MCF 10A (cell line): ENCODE measurements around the gene CAP1. TPM values are rescaled to one million over a fixed set of nuclear protein-coding genes. Genes with fewer than 3 reads are reported as not detected.

ENCODE experiments used
- BruUV-seq: library from RNA; stranded (reverse); fragments of 400-500 nt; replicated peaks from 2 replicates; lab custom pipeline; 2021; lab: Mats Ljungman, UMichigan
- CTCF ChIA-PET: fragments of 300-600 bp; sonication (Branson Sonifier 250); formaldehyde crosslinking; extraction: SDS; loops from one replicate; lab custom pipeline; 2021; ENCODE audit warnings: antibody characterized with exemption, inconsistent platforms; lab: Yijun Ruan, JAX
- POLR2A ChIA-PET: fragments of 300-600, 350-650 bp; sonication (Branson Sonifier 250); formaldehyde crosslinking; extraction: SDS; loops from one replicate; lab custom pipeline; 2020; ENCODE audit warnings: antibody characterized with exemption, inconsistent platforms; lab: Yijun Ruan, JAX
- DNase-seq: peaks from one replicate; pipeline ENCODE4 v3.0.0-alpha.2; 2018; ENCODE audit not compliant: unreplicated experiment
- H3K27ac Mint-ChIP-seq: one replicate; pipeline ENCODE4 v1.8.0; 2022; ENCODE audit warnings: mild to moderate bottlenecking, low read depth, mixed read lengths; ENCODE audit not compliant: unreplicated experiment
- H3K27me3 Mint-ChIP-seq: one replicate; pipeline ENCODE4 v1.8.0; 2022; ENCODE audit warnings: mixed read lengths; ENCODE audit not compliant: insufficient read depth, unreplicated experiment
- H3K36me3 Mint-ChIP-seq: one replicate; pipeline ENCODE4 v1.8.0; 2022; ENCODE audit warnings: mild to moderate bottlenecking, moderate library complexity, mixed read lengths; ENCODE audit not compliant: insufficient read depth, unreplicated experiment
- H3K4me1 Mint-ChIP-seq: one replicate; pipeline ENCODE4 v1.8.0; 2022; ENCODE audit warnings: mixed read lengths; ENCODE audit not compliant: insufficient read depth, unreplicated experiment
- H3K4me3 Mint-ChIP-seq: one replicate; pipeline ENCODE4 v1.8.0; 2022; ENCODE audit warnings: mild to moderate bottlenecking, moderate library complexity, mixed read lengths; ENCODE audit not compliant: unreplicated experiment
- H3K9me3 Mint-ChIP-seq: one replicate; pipeline ENCODE4 v1.8.0; 2022; ENCODE audit warnings: mixed read lengths; ENCODE audit not compliant: unreplicated experiment
- intact Hi-C: fragments of 100-400 bp; cut with micrococcal nuclease; formaldehyde crosslinking; loops from 2 replicates; pipeline ENCODE4 v1.14.1; 2022
- total RNA-seq: library from RNA; stranded (reverse); gene quantifications from 2 replicates; pipeline ENCODE4 v1.2.3, GENCODE V29; 2022
- TF ChIP-seq, protein P1 (sequence below): fragments of 200-600 bp; IDR thresholded peaks from one replicate; pipeline ENCODE4 v1.8.0; 2022; ENCODE audit warnings: antibody characterized with exemption, mild to moderate bottlenecking; ENCODE audit not compliant: unreplicated experiment

CAP1 gene
- total RNA-seq, 1 experiment from 2014 or later, result 297 TPM

GRCh38 chr1:40045182-40045581 is 4.7 kb downstream of the CAP1 start:
- Mint-ChIP-seq H3K27me3 (no peaks in the 10 kb centered on the region), H3K36me3 (peaks cover 37% of the 10 kb centered on the region), H3K4me3 (no peak overlapping the region), H3K27ac (no peak overlapping the region), H3K4me1 (peaks cover 23% of the 10 kb centered on the region), H3K9me3 (no peaks in the 10 kb centered on the region)
- no TSS peak for BruUV-seq
- ChIA-PET CTCF (interaction anchor here (0.6 kb wide), 1 partner anchor 55 kb away, joined by 3 read pairs; no protein-coding TSS in a partner anchor), POLR2A (interaction anchor here (0.6 to 1.3 kb wide), 2 partner anchors 12 to 168 kb away, joined by 3 to 4 read pairs; no protein-coding TSS in a partner anchor)
- TF ChIP-seq, protein P1, sequence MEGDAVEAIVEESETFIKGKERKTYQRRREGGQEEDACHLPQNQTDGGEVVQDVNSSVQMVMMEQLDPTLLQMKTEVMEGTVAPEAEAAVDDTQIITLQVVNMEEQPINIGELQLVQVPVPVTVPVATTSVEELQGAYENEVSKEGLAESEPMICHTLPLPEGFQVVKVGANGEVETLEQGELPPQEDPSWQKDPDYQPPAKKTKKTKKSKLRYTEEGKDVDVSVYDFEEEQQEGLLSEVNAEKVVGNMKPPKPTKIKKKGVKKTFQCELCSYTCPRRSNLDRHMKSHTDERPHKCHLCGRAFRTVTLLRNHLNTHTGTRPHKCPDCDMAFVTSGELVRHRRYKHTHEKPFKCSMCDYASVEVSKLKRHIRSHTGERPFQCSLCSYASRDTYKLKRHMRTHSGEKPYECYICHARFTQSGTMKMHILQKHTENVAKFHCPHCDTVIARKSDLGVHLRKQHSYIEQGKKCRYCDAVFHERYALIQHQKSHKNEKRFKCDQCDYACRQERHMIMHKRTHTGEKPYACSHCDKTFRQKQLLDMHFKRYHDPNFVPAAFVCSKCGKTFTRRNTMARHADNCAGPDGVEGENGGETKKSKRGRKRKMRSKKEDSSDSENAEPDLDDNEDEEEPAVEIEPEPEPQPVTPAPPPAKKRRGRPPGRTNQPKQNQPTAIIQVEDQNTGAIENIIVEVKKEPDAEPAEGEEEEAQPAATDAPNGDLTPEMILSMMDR, result no peak
- intact Hi-C loops, result no loop called here
- no peak for DNase-seq

DNA sequence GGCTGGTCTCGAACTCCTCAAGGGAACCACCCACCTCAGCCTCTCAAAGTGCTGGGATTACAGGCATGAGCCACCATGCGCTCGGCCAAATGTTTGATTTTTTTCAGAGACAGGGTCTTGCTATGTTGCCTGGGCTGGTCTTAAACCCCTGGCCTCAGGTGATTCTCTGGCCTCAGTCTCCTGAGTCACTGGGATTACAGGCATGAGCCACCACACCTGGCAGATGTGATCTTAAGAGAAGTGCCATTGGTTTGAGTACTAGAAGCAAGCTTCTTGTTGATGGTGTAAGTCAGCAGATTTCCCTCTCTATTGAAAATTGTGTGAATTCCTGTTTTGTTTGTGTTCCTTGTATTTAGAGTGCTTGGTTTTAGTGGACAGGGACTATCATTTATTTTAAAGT is 5.2 kb downstream of the CAP1 start:
- intact Hi-C loops, result no loop called here
- Mint-ChIP-seq H3K27ac (no peak overlapping the region), H3K9me3 (no peaks in the 10 kb centered on the region), H3K4me3 (no peak overlapping the region), H3K36me3 (peaks cover 35% of the 10 kb centered on the region), H3K27me3 (no peaks in the 10 kb centered on the region), H3K4me1 (peaks cover 25% of the 10 kb centered on the region)
- no peak for DNase-seq
- BruUV-seq, result no TSS peak
- ChIA-PET POLR2A (interaction anchor here (0.6 to 1.3 kb wide), 2 partner anchors 12 to 168 kb away, joined by 3 to 4 read pairs; no protein-coding TSS in a partner anchor), CTCF (no interaction called here)
- TF ChIP-seq, protein P1, result no peak

DNA sequence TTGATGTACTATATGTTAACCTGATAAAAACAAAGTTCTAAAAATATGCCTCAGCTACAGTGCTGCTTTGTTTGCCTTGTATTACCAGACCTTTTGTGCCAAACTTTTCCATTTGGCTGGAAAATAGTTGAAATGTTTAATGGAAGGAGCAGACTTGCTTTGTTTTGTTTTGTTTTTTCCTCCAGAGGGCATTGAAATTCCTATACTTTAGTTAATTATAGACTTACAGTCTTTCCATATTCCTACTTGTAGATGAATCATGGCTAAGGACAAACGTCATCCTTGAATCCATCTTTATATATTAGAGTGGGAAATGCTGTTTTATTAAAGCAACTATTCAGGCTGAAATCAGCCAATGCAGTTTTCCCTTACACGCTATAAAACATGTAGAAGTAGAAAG is 6.7 kb downstream of the CAP1 start:
- POLR2A ChIA-PET, result interaction anchor here (0.7 kb wide), 1 partner anchor 10 kb away, joined by 3 read pairs; no protein-coding TSS in a partner anchor
- peaks cover 40% of the 10 kb centered on the region for H3K36me3 Mint-ChIP-seq
- H3K4me1 Mint-ChIP-seq, result peaks cover 20% of the 10 kb centered on the region
- CTCF ChIA-PET, result no interaction called here
- DNase-seq, result no peak
- TF ChIP-seq, protein P1, result no peak
- H3K9me3 Mint-ChIP-seq, result no peaks in the 10 kb centered on the region
- intact Hi-C loops, result no loop called here
- H3K27me3 Mint-ChIP-seq, result no peaks in the 10 kb centered on the region
- no peak overlapping the region for H3K27ac Mint-ChIP-seq
- H3K4me3 Mint-ChIP-seq, result no peak overlapping the region
- BruUV-seq, result no TSS peak

- peaks cover 15% of the 10 kb centered on the region for H3K4me1 Mint-ChIP-seq
- TF ChIP-seq, protein P1, result no peak
- no peaks in the 10 kb centered on the region for H3K27me3 Mint-ChIP-seq
- intact Hi-C loops, result no loop called here
- H3K4me3 Mint-ChIP-seq, result no peak overlapping the region
- no TSS peak for BruUV-seq
- H3K36me3 Mint-ChIP-seq, result peaks cover 36% of the 10 kb centered on the region
- POLR2A ChIA-PET, result no interaction called here
- no peaks in the 10 kb centered on the region for H3K9me3 Mint-ChIP-seq
- DNase-seq, result no peak
- CTCF ChIA-PET, result no interaction called here
- no peak overlapping the region for H3K27ac Mint-ChIP-seq
These were observed 7.2 kb downstream of the CAP1 start for GRCh38 chr1:40047769-40048168.
